SHP77 treated with DMSO at 0.1 percent for 48 hours (cell line): ENCODE results near the gene FXR2.

ENCODE experiments used
- DNase-seq: peaks from one replicate; lab custom pipeline; 2025; lab: John Stamatoyannopoulos, UW

Gene FXR2

DNA sequence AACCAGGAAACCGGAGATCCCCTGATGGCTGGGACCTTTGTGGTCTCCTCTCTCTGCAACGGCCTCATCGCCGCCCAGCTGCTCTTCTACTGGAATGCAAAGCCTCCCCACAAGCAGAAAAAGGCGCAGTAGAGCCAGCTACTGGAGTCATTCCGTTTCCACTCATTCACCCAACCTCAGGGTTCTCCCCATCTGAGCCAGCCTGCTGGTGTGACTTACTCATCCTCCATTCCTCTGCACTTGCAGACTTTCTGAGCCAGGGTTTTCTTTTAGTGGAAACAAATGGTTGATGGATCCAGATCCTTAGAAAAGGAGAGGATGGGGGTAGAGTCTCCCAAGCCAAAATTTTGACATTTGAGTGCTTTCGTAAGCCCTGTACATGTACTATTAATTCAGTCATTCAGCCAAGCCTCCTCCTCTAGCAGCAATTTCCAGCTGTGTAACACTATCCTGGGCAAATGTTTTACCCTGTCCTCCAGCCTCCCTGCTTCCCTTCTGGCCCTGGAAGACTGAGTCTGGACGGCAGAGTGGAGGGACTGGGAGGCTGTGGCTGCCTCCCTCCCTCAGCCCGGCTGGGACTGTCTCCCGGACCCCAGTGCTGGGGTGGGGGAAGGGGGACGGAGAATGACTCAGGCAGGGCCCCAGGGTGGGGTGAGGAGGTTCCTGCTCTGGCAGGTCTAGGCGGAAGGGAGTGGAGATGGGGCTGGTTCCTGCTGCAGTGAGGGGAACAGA, 27.1 kb downstream of the FXR2 start:
- no peak for DNase-seq

DNA sequence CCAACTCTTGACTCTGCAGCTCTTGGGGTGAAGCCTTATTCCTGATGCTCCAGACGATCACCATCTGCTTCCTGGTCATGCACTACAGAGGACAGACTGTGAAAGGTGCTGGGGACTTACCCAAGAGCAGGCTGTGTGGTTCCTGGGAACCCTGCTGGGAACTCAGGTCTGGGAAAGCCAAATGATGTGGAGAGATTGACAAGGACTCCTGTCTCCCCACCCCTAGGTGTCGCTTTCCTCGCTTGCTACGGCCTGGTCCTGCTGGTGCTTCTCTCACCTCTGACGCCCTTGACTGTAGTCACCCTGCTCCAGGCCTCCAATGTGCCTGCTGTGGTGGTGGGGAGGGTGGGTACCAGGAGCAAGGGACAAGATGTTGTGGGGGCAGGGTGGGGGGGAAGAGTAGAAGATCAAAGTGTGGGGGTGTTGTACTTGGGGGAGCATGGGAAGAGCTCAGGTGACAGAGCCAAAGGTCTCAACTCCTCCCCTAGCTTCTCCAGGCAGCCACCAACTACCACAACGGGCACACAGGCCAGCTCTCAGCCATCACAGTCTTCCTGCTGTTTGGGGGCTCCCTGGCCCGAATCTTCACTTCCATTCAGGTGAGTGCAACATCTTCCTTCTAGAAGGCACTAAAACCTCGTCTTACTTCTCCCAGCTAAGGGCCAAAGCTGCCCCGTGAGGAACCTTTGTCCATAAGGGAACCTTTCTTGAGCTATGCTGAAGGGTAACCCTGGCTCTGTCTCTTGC, 27.9 kb downstream of the FXR2 start:
- peak; percentile 19 for DNase-seq

DNA sequence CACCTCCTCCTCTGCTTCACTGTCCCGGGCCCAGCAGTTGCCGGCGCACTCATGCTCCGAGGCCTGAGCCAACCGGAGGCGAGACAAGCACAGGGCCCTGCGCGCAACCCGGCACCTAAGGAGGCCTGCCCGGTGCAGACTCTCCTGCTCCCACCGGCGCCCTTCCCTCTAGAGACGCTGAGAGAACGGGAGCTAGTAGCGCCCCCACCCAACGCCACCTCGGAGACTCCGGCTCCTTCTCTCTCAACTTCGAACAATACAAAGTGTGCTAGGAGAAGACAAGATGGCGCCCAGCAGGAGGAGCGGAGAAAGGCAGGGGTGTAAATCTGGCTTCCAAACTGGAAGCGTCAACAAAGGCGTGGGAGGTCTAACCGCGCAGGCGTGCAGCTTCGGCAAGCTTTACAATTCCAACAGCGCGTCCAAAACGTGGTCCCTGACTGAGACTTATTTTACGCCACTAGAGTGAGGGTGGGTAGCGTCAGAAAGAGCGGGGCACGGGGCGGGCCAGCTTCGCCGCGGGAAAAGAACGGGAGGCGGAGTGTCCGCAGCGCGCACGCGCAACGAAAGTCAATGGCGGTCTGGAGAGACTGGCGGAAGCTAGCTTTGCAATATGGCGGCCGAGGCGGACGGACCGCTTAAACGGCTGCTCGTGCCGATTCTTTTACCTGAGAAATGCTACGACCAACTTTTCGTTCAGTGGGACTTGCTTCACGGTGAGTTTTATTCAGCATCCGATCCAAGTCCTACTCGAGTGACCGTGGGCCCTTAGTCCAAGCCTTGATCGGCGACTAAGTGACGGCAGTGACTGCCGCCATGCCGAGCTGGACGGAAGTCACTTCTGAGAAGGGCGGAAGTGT, 31.2 kb downstream of the FXR2 start, which contains the start of gene MPDU1:
TSS of gene MPDU1 (plus strand) at position 600 of the 857 bp plus-strand sequence. CDS start at position 611, 11 bp downstream.
- peak; percentile 98 for DNase-seq

DNA sequence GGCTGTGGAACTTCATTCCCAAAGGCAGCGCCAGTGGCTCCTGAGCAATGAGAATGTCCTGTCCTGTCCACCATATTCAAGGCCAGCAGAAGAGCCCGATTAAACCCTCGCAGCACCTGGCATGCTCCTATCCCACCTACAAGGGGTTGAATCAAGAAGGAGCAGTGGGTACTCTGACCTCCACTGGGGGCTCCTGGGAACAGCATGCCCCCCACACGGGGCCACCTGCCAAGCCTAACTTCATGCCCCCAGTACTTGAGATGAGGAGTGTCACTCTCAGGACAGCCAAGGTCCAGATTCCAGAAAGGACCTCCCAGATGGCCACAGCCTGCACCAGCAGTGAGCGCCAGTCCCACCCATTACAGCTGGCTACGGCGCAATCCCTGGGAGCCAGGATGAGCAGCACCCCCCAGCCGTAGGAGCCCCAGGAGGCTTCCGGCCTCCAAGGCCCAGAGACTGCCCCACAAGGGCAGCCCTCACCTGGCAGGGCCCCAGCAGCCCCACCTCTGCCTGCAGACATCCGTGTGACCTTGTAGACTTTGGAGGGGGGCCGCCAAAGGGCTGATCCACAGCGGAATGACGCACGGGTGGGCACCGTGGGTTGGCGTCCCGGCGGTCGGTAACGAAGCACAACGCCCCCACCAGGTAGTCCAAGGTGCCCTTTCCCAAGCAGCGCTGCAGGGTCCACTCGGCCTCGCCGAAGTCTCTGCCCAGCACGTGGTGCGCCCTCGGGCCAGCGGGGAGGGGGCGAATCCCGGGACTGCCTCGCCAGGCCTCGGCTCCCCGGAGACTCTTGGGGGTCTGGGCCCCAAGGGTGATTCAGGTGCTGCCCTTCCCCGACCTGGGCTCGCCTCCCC, 32.1 kb downstream of the FXR2 start:
- DNase-seq: no peak

DNA sequence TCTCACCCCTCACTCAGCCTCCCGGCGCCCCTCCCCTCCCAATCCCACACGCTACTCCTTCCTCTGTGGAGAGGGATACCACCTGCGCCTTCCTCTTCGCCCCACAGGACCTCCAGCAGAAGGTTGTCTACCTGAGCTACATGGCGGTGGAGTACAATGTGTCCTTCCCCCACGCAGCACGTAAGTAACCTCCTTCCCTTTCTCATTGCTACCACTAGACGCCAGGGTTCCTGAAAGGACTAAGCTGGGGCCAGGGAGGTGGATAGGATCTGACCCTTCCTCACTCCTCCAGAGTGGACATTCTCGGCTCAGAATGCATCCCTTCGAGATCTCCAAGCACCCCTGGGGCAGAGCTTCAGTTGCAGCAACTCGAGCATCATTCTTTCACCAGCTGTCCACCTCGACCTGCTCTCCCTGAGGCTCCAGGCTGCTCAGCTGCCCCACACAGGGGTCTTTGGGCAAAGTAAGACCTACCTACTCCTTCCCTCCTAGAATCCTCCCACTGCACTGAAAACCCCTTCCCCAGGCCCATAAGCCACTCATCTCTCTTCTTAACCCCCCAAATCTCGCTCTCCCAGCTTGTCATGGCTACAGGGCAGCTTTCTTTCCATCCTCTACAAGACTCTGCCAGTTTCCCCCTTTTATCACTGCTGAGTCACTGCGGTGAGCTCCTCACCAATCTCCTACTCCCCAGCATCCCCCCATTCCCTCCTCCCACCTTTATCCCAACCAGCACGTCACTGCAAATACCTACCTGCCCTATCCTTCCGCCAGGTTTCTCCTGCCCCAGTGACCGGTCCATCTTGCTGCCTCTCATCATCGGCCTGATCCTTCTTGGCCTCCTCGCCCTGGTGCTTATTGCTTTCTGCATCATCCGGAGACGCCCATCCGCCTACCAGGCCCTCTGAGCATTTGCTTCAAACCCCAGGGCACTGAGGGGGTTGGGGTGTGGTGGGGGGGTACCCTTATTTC, 33.8 kb downstream of the FXR2 start:
- DNase-seq: no peak

DNA sequence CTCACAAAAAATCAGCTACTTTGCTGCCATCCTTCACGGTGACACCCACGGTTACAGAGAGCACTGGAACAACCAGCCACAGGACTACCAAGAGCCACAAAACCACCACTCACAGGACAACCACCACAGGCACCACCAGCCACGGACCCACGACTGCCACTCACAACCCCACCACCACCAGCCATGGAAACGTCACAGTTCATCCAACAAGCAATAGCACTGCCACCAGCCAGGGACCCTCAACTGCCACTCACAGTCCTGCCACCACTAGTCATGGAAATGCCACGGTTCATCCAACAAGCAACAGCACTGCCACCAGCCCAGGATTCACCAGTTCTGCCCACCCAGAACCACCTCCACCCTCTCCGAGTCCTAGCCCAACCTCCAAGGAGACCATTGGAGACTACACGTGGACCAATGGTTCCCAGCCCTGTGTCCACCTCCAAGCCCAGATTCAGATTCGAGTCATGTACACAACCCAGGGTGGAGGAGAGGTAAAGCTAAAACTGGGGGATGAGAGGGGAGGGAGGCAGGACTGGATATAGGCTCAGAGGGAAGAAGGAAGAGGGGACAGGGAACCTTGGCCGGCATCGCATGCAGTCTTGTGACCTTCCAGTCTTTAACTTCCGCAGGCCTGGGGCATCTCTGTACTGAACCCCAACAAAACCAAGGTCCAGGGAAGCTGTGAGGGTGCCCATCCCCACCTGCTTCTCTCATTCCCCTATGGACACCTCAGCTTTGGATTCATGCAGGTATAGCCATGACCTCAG, 34.7 kb downstream of the FXR2 start:
- no peak for DNase-seq

DNA sequence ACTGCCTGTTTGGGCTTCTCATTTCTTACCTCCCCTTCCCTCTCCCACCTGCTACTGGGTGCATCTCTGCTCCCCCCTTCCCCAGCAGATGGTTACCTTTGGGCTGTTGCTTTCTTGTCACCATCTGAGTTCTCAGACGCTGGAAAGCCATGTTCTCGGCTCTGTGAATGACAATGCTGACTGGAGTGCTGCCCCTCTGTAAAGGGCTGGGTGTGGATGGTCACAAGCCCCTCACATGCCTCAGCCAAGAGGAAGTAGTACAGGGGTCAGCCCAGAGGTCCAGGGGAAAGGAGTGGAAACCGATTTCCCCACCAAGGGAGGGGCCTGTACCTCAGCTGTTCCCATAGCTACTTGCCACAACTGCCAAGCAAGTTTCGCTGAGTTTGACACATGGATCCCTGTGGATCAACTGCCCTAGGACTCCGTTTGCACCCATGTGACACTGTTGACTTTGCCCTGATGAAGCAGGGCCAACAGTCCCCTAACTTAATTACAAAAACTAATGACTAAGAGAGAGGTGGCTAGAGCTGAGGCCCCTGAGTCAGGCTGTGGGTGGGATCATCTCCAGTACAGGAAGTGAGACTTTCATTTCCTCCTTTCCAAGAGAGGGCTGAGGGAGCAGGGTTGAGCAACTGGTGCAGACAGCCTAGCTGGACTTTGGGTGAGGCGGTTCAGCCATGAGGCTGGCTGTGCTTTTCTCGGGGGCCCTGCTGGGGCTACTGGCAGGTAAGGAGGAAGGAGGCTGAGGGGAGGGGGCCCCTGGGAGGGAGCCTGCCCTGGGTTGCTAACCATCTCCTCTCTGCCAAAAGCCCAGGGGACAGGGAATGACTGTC, 35.5 kb downstream of the FXR2 start, which contains the start of gene CD68:
TSS of gene CD68 (plus strand) at position 638 of the 833 bp plus-strand sequence. CDS start at position 678, 40 bp downstream.
- no peak for DNase-seq

DNA sequence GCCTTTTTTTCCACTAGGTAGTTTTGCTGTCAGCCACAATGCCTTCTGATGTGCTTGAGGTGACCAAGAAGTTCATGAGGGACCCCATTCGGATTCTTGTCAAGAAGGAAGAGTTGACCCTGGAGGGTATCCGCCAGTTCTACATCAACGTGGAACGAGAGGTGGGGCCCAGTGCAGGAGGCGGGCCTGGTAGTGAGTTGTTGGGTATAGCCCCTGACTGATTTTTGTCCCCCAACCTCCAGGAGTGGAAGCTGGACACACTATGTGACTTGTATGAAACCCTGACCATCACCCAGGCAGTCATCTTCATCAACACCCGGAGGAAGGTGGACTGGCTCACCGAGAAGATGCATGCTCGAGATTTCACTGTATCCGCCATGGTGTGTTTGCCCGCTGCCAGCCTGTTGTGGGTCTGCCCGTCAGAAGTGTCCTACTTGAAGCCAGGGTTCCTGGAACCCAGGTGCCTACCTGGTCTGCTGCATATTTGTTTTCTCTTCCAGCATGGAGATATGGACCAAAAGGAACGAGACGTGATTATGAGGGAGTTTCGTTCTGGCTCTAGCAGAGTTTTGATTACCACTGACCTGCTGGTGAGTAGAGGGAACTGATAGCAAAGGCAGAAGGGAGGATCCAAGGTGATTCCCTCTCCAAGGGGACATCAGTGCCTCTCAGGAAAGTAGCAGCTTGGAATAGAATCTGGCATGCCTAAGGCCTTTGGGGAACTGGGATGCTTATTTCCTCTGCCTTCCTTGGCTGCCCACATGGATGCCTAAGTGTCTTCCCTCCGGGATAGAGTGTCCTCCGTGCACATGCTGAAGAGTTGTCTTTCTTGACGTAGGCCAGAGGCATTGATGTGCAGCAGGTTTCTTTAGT, 37.1 kb downstream of the FXR2 start:
- DNase-seq: no peak

DNA sequence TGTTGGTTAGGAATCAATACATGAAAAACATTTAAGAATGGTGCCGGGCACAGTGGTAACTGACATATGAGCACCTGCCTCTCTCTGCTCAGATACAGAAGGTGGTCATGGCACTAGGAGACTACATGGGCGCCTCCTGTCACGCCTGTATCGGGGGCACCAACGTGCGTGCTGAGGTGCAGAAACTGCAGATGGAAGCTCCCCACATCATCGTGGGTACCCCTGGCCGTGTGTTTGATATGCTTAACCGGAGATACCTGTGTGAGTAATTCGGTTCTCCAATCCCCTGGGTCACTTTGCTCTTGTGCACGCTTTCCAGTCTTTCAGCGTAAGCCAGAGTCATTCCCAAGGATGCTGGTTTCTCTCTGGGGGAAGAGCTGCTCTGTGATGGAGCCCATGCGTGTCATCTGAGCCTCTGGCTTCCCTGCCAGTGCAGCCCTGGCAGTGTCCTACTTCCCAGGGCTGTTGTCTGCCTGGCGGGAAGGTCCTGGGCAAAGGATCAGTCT, 38.2 kb downstream of the FXR2 start:
- DNase-seq: no peak

DNA sequence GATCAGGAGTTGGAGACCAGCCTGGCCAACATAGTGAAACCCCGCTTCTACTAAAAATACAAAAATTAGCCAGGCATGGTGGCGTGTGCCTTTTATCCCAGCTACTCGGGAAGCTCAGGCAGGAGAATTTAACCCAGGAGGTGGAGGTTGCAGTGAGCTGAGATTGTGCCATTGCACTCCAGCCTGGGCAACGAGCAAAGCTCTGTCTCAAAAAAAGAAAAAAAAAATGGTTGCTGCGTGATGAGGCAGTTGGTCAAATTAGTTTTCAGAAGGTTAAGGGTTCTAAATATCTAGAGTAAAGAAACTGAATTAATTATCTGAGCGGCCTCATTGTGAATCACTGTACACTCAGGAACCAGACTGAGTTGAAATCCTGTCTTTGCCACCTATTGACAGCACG, 38.7 kb downstream of the FXR2 start:
- DNase-seq: no peak

DNA sequence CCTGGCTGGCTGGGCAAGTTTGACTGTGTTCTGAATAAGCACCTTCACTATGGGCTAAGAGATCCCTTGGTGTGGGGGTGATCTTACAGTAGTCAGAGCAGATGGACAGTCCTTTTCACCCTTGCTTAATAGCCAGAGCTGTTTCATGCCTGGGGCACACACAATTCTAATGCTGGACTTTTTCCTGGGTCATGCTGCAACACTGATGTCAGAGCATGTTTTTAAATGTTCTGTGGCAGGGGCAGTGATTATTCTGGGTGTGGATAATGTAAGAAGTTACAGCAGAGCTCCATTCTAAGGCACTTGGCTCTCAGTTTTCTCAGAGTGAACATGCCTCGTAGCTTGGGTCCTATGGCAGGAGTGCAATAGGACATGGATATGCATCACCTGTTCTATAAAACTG, 39.2 kb downstream of the FXR2 start:
- DNase-seq: no peak

DNA sequence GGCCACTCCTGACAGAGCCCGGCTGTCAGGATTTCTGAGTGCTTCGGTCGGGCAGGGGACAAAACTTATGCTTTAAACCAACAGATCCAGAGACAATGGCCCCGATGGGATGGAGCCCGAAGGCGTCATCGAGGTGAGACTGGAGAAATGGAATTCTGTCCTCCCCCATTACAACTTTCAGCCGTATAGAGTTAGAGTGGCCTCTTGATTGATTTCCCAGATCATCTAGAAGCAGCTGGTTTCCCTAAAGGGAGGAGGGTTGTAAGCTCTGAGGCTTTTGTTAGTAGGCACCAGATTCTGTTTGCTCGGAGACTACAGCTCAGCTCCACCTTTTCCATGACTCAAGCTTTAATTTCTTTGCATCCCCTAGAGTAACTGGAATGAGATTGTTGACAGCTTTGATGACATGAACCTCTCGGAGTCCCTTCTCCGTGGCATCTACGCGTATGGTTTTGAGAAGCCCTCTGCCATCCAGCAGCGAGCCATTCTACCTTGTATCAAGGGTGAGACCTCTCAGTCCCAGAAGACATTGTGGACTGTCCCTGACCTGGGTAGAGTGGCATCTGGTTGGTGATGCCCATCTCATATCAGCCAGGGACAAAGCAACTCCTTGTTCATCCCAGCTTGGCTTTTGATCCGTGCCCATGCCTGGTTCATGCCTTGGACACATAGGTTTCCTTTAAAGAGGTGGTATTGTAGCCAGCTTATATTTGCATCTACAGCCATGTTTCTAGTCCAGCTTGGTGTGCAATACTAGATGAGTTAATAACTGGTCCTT, 40.3 kb downstream of the FXR2 start:
- DNase-seq: no peak

DNA sequence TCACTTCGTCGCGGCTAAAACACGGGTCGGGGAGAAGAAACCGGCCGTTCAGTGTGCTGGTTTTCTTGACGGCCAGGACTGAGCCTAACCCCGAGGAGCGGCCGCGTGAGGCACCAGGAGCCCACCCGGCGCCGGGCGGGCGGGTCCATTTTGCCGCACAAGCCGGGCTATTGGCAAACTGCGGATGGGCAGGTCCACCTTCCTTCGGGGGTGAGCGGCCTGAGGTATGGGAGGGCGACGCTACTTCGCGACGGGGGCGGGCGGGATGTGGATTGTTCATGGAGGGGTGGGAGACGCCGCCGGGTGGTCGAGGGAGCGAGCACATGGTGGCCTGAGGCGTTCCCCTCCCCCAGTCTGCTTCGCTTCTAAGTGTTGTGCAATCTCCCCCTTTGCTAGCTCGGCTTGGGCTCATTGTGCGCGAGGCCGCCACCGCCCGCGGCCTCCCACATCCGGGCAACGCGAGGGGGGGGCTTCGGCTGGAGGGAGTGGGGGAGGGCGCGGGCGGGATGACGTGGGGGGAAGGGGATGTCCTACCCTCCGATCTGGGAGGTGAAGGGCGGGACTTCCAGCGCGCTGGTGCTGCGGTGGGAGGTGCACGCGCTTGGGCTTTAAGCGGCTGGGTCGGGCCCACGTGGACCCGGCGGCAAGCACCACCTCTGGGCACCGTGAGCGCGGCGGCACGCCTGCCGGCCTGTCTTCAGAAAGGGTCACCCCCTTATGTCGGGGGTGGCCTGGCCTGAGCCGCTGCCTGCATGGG, 41.2 kb downstream of the FXR2 start:
- DNase-seq: peak; percentile 47

DNA sequence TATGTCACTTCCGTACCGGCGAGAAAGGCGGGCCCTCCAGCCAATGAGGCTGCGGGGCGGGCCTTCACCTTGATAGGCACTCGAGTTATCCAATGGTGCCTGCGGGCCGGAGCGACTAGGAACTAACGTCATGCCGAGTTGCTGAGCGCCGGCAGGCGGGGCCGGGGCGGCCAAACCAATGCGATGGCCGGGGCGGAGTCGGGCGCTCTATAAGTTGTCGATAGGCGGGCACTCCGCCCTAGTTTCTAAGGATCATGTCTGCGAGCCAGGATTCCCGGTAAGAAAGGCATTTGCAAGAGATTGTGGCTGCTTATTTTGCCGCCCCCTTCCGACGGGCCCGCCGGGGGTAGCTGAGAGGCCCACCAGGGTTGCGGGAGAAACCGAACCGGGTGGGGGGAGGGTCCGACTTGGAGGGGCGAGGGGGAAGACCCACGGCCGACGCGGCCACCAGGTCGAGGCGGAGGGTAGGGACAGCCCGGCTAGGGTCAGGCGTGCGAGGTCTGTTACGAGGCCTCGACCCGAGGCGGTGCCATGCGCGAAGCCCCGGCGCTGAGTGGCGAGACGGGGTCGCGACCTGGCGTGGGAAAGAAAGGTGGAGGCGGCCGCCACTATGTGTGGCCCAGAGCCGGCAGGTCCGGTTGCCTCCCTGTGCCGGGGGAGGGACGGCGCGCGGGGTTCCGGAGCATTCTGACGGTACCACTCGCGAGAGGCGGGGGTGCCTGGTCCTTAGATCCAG, 41.9 kb downstream of the FXR2 start:
- peak; percentile 99 for DNase-seq

DNA sequence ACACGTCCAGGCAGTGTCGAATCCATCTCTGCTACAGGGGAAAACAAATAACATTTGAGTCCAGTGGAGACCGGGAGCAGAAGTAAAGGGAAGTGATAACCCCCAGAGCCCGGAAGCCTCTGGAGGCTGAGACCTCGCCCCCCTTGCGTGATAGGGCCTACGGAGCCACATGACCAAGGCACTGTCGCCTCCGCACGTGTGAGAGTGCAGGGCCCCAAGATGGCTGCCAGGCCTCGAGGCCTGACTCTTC, 42.4 kb downstream of the FXR2 start:
- DNase-seq: no peak
